ENCODE results near the gene KCNQ2. TPM values are rescaled to one million over a fixed set of nuclear protein-coding genes. Genes with fewer than 3 reads are reported as not detected.

KCNQ2 gene
- total RNA-seq, 1 donor from 2014 or later, result 354 TPM

GRCh38 chr20:63513207-63513606 lies 40.8 kb upstream of the KCNQ2 start:
- no peak overlapping the region for H3K4me3 Mint-ChIP-seq (ENCODE audit: unreplicated experiment)
- TF ChIP-seq CTCF (IDR thresholded peaks at IDR 0.05; ENCODE audit: partially characterized antibody, unreplicated experiment), result no peak
- no peak overlapping the region for H3K27ac Mint-ChIP-seq (ENCODE audit: unreplicated experiment)
- H3K4me1 Mint-ChIP-seq (ENCODE audit: low read depth, unreplicated experiment), result peaks cover 3% of the 10 kb centered on the region
- H3K27me3 Mint-ChIP-seq (ENCODE audit: unreplicated experiment), result peaks cover 3% of the 10 kb centered on the region
- H3K36me3 Mint-ChIP-seq (ENCODE audit: unreplicated experiment), result peaks cover 12% of the 10 kb centered on the region
- DNase-seq, result no peak
- peaks cover 2% of the 10 kb centered on the region for H3K9me3 Mint-ChIP-seq (ENCODE audit: unreplicated experiment)

DNA sequence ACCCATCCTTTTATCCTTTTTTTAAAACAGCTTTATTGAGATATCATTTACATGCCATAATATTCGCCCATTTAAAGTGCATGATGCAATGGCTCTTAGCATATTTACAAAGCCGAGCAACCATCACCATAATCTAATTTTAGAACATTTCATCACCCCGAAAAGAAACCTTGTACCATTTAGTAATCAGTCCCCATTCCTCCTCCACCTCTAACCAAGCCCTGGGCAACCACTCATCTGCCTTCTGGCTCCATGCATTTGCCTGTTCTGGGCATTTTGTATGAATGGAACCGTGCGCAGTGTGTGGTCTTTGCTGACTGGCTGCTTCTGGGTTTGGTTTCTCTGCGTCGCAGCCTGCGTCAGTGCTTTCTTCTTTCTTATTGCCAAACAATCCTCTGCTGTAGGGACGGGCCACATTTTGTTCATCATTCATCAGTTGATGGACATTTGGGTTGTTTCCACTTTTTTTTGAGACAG lies 36.7 kb upstream of the KCNQ2 start:
- Mint-ChIP-seq H3K27ac (ENCODE audit: unreplicated experiment) (no peak overlapping the region), H3K4me3 (ENCODE audit: unreplicated experiment) (no peak overlapping the region), H3K9me3 (ENCODE audit: unreplicated experiment) (peaks cover 12% of the 10 kb centered on the region), H3K36me3 (ENCODE audit: unreplicated experiment) (peaks cover 24% of the 10 kb centered on the region), H3K4me1 (ENCODE audit: low read depth, unreplicated experiment) (no peaks in the 10 kb centered on the region), H3K27me3 (ENCODE audit: unreplicated experiment) (peaks cover 2% of the 10 kb centered on the region)
- DNase-seq, result no peak
- TF ChIP-seq CTCF (IDR thresholded peaks at IDR 0.05; ENCODE audit: partially characterized antibody, unreplicated experiment), result no peak

DNA sequence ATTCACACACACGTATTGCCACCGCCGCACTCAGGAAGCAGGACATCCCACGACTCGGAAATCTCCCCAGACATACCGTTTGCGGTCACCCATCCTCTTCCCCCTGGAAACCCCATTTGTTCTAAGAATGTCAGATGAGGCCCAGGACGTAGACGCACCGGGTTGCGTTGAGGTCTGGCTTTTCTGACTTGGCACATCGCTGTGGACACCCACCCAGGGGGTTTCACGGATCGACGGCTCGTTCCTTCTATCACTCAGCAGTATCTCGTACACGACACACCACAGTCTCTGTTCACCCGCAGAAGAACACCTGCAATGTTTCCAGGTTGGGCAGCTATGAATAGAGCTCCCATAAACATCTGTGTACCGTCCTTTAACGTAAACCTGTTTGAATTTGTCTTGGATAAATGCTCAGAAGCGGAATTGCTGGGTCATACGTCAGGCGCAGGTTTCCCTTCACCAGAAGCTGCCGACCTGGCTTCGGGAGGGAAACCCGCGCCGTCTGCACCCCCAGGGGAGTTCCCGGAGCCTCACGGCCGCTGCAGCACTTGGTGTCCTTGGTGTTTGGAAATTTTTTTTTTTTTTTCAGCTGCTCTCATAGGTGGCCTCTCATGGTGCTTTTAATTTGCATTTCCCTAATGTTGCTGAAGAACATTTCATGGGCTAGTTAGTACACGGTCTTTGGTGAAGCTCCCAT lies 35.8 kb upstream of the KCNQ2 start:
- Mint-ChIP-seq H3K27me3 (ENCODE audit: unreplicated experiment) (peaks cover 5% of the 10 kb centered on the region), H3K4me1 (ENCODE audit: low read depth, unreplicated experiment) (no peaks in the 10 kb centered on the region), H3K36me3 (ENCODE audit: unreplicated experiment) (peaks cover 22% of the 10 kb centered on the region), H3K27ac (ENCODE audit: unreplicated experiment) (no peak overlapping the region), H3K4me3 (ENCODE audit: unreplicated experiment) (peak overlapping the region; percentile 25), H3K9me3 (ENCODE audit: unreplicated experiment) (peaks cover 12% of the 10 kb centered on the region)
- DNase-seq, result no peak
- no peak for TF ChIP-seq CTCF (IDR thresholded peaks at IDR 0.05; ENCODE audit: partially characterized antibody, unreplicated experiment)

GRCh38 chr20:63507083-63507743 lies 34.8 kb upstream of the KCNQ2 start:
- no peak overlapping the region for H3K4me3 Mint-ChIP-seq (ENCODE audit: unreplicated experiment)
- H3K36me3 Mint-ChIP-seq (ENCODE audit: unreplicated experiment), result peaks cover 21% of the 10 kb centered on the region
- no peak for TF ChIP-seq CTCF (IDR thresholded peaks at IDR 0.05; ENCODE audit: partially characterized antibody, unreplicated experiment)
- H3K9me3 Mint-ChIP-seq (ENCODE audit: unreplicated experiment), result peaks cover 12% of the 10 kb centered on the region
- DNase-seq, result no peak
- no peaks in the 10 kb centered on the region for H3K4me1 Mint-ChIP-seq (ENCODE audit: low read depth, unreplicated experiment)
- H3K27me3 Mint-ChIP-seq (ENCODE audit: unreplicated experiment), result peaks cover 5% of the 10 kb centered on the region
- H3K27ac Mint-ChIP-seq (ENCODE audit: unreplicated experiment), result no peak overlapping the region

- H3K27me3 Mint-ChIP-seq (ENCODE audit: unreplicated experiment), result peaks cover 6% of the 10 kb centered on the region
- H3K9me3 Mint-ChIP-seq (ENCODE audit: unreplicated experiment), result peaks cover 14% of the 10 kb centered on the region
- TF ChIP-seq CTCF (IDR thresholded peaks at IDR 0.05; ENCODE audit: partially characterized antibody, unreplicated experiment), result no peak
- no peak overlapping the region for H3K4me3 Mint-ChIP-seq (ENCODE audit: unreplicated experiment)
- DNase-seq, result no peak
- no peak overlapping the region for H3K27ac Mint-ChIP-seq (ENCODE audit: unreplicated experiment)
- H3K4me1 Mint-ChIP-seq (ENCODE audit: low read depth, unreplicated experiment), result peaks cover 2% of the 10 kb centered on the region
- peaks cover 21% of the 10 kb centered on the region for H3K36me3 Mint-ChIP-seq (ENCODE audit: unreplicated experiment)
These were observed 33.3 kb upstream of the KCNQ2 start for GRCh38 chr20:63505723-63506122.
